IMR-90 (cell line): Measurements from ENCODE around the gene ANKFY1. TPM values are rescaled to one million over a fixed set of nuclear protein-coding genes. Genes with fewer than 3 reads are reported as not detected.

Experiments used
- ATAC-seq: fragments of 200-7000 bp; cut with Tn5 transposase; 2 replicates; pipeline ENCODE4 v1.9.1; 2020; ENCODE audit warnings: low read depth, mild to moderate bottlenecking, moderate library complexity
- BruUV-seq: library from RNA; stranded (reverse); fragments of 400-500 nt; replicated peaks from 2 replicates; lab custom pipeline; 2021; lab: Mats Ljungman, UMichigan
- CTCF ChIA-PET: fragments of 300-600 bp; formaldehyde crosslinking; extraction: SDS; loops from one replicate; lab custom pipeline; 2021; ENCODE audit warnings: antibody characterized with exemption; lab: Yijun Ruan, JAX
- POLR2A ChIA-PET: fragments of 300-600 bp; sonication (Branson Sonifier 250); formaldehyde crosslinking; loops from one replicate; lab custom pipeline; 2022; ENCODE audit warnings: antibody characterized with exemption; ENCODE audit not compliant: unreplicated experiment; lab: Charles Lee
- DNase-seq: peaks from one replicate; pipeline ENCODE4 v3.0.0; 2013
- H2AFZ ChIP-seq: replicated peaks from 2 replicates; pipeline ENCODE3; 2013; ENCODE audit warnings: low read length, mild to moderate bottlenecking; ENCODE audit not compliant: poor library complexity
- H2AK5ac ChIP-seq: 2 replicates; pipeline ENCODE4 v1.6.1; 2013; ENCODE audit warnings: low read depth, low read length, inconsistent platforms
- H2AK9ac ChIP-seq: replicated peaks from 2 replicates; pipeline ENCODE3; 2013; ENCODE audit warnings: mild to moderate bottlenecking, low read depth, low read length, moderate library complexity; ENCODE audit not compliant: poor library complexity
- H2BK120ac ChIP-seq: 2 replicates; pipeline ENCODE4 v1.6.1; 2013; ENCODE audit warnings: low read depth, low read length, inconsistent platforms
- H2BK15ac ChIP-seq: 3 replicates; pipeline ENCODE4 v1.6.1; 2013; ENCODE audit warnings: low read depth, low read length, inconsistent platforms
- H2BK20ac ChIP-seq: 2 replicates; pipeline ENCODE4 v1.6.1; 2013; ENCODE audit warnings: low read depth, mild to moderate bottlenecking, inconsistent platforms, low read length, moderate library complexity
- H2BK5ac ChIP-seq: 2 replicates; pipeline ENCODE4 v1.6.1; 2013; ENCODE audit warnings: mild to moderate bottlenecking, low read depth, low read length, inconsistent platforms; ENCODE audit not compliant: poor library complexity, severe bottlenecking
- H3K14ac ChIP-seq: replicated peaks from 2 replicates; pipeline ENCODE4 v1.6.1; 2013; ENCODE audit warnings: low read depth, low read length, inconsistent platforms
- H3K18ac ChIP-seq: 2 replicates; pipeline ENCODE4 v1.6.1; 2013; ENCODE audit warnings: low read depth, low read length, control low read depth
- H3K23ac ChIP-seq: 2 replicates; pipeline ENCODE4 v1.6.1; 2013; ENCODE audit warnings: low read depth, low read length, inconsistent platforms
- H3K27ac ChIP-seq: 2 replicates; pipeline ENCODE4 v1.5.1; 2013; ENCODE audit warnings: mild to moderate bottlenecking, control low read depth, low read length; ENCODE audit not compliant: insufficient read depth
- H3K27me3 ChIP-seq: 2 replicates; pipeline ENCODE4 v1.6.1; 2013; ENCODE audit warnings: low read length; ENCODE audit not compliant: control insufficient read depth, insufficient read depth
- H3K36me3 ChIP-seq: 2 replicates; pipeline ENCODE4 v1.6.1; 2013; ENCODE audit warnings: low read length, mixed read lengths; ENCODE audit not compliant: control insufficient read depth, insufficient read depth
- H3K4ac ChIP-seq: 2 replicates; pipeline ENCODE4 v1.6.1; 2013; ENCODE audit warnings: low read depth, low read length, inconsistent platforms
- H3K4me1 ChIP-seq: 2 replicates; pipeline ENCODE4 v1.6.1; 2013; ENCODE audit warnings: low read length, mixed read lengths; ENCODE audit not compliant: control insufficient read depth, insufficient read depth
- H3K4me2 ChIP-seq: 2 replicates; pipeline ENCODE4 v1.6.1; 2013; ENCODE audit warnings: low read depth, mild to moderate bottlenecking, control low read depth, low read length, moderate library complexity
- H3K4me3 ChIP-seq: 2 replicates; pipeline ENCODE4 v1.5.1; 2013; ENCODE audit warnings: low read depth, mild to moderate bottlenecking, control low read depth, low read length, moderate library complexity; ENCODE audit not compliant: insufficient read depth
- H3K56ac ChIP-seq: 2 replicates; pipeline ENCODE4 v1.6.1; 2013; ENCODE audit warnings: low read length, inconsistent platforms; ENCODE audit not compliant: insufficient read depth; ENCODE audit errors: extremely low read depth
- H3K79me1 ChIP-seq, 2 experiments: 2 replicates each; pipeline ENCODE4 v1.6.1; 2013; ENCODE audit warnings: low read length in 2 of 2, inconsistent platforms in 1 of 2, low read depth in 1 of 2
- H3K9ac ChIP-seq: 2 replicates; pipeline ENCODE4 v1.6.1; 2013; ENCODE audit warnings: low read depth, low read length, control low read depth
- H3K9me1 ChIP-seq: 2 replicates; pipeline ENCODE4 v1.6.1; 2013; ENCODE audit warnings: low read length, inconsistent platforms; ENCODE audit not compliant: insufficient read depth
- H3K9me3 ChIP-seq: 2 replicates; pipeline ENCODE4 v1.6.1; 2013; ENCODE audit warnings: low read length; ENCODE audit not compliant: control insufficient read depth, insufficient read depth
- H4K20me1 ChIP-seq: 2 replicates; pipeline ENCODE4 v1.6.1; 2013; ENCODE audit warnings: low read length, inconsistent platforms; ENCODE audit not compliant: insufficient read depth
- H4K5ac ChIP-seq: 2 replicates; pipeline ENCODE4 v1.6.1; 2013; ENCODE audit warnings: mild to moderate bottlenecking, low read depth, low read length, control low read depth
- H4K8ac ChIP-seq, 2 experiments: 2 replicates each; pipeline ENCODE4 v1.6.1; 2013; ENCODE audit warnings: low read depth in 2 of 2, low read length in 2 of 2, control low read depth in 1 of 2, inconsistent platforms in 1 of 2
- H4K91ac ChIP-seq: 2 replicates; pipeline ENCODE4 v1.6.1; 2013; ENCODE audit warnings: low read depth, low read length, inconsistent platforms; ENCODE audit not compliant: insufficient read depth
- BHLHE40 ChIP-seq: fragments of 150-350 bp; IDR thresholded peaks from 2 replicates; pipeline ENCODE4 v1.6.1; 2016; ENCODE audit warnings: mild to moderate bottlenecking, low read depth, low read length
- CEBPB ChIP-seq: IDR thresholded peaks from 2 replicates; pipeline ENCODE4 v1.6.1; 2012; ENCODE audit warnings: low read depth, low read length, improper control_type of control experiment
- CHD1 ChIP-seq: IDR thresholded peaks from 2 replicates; pipeline ENCODE4 v1.6.1; 2012; ENCODE audit warnings: low read depth, low read length, improper control_type of control experiment
- CTCF ChIP-seq: conservative IDR thresholded peaks from 2 replicates; pipeline ENCODE4 v1.5.1; 2012; ENCODE audit warnings: mild to moderate bottlenecking, low read depth, low read length, improper control_type of control experiment
- ELK1 ChIP-seq: fragments of 150-350 bp; IDR thresholded peaks from 2 replicates; pipeline ENCODE4 v1.6.1; 2016; ENCODE audit warnings: low read depth, mild to moderate bottlenecking, low read length, moderate library complexity, borderline replicate concordance
- FOS ChIP-seq: fragments of 150-350 bp; IDR thresholded peaks from 2 replicates; pipeline ENCODE4 v1.6.1; 2016; ENCODE audit warnings: low read depth, low read length
- MAFK ChIP-seq: IDR thresholded peaks from 2 replicates; pipeline ENCODE4 v1.6.1; 2012; ENCODE audit warnings: low read depth, low read length, improper control_type of control experiment
- MAZ ChIP-seq: IDR thresholded peaks from 2 replicates; pipeline ENCODE4 v1.6.1; 2012; ENCODE audit warnings: low read depth, mild to moderate bottlenecking, low read length, improper control_type of control experiment, moderate library complexity, borderline replicate concordance
- MXI1 ChIP-seq: IDR thresholded peaks from 2 replicates; pipeline ENCODE4 v1.6.1; 2012; ENCODE audit warnings: low read depth, mild to moderate bottlenecking, low read length, moderate library complexity, borderline replicate concordance
- NFE2L2 ChIP-seq: fragments of 150-350 bp; IDR thresholded peaks from 2 replicates; pipeline ENCODE4 v1.6.1; 2016; ENCODE audit warnings: low read depth, mild to moderate bottlenecking, low read length
- POLR2A ChIP-seq: IDR thresholded peaks from 2 replicates; pipeline ENCODE4 v1.6.1; 2012; ENCODE audit warnings: mild to moderate bottlenecking, low read depth, low read length
- RAD21 ChIP-seq: IDR thresholded peaks from 2 replicates; pipeline ENCODE4 v1.6.1; 2012; ENCODE audit warnings: low read length, improper control_type of control experiment
- RCOR1 ChIP-seq: IDR thresholded peaks from 2 replicates; pipeline ENCODE4 v1.6.1; 2012; ENCODE audit warnings: mild to moderate bottlenecking, low read length, improper control_type of control experiment; ENCODE audit not compliant: insufficient replicate concordance
- RFX5 ChIP-seq: IDR thresholded peaks from 2 replicates; pipeline ENCODE4 v1.8.0; 2012; ENCODE audit warnings: low read depth, mild to moderate bottlenecking, low read length, moderate library complexity
- SMC3 ChIP-seq: fragments of 150-350 bp; IDR thresholded peaks from 2 replicates; pipeline ENCODE4 v1.6.1; 2016; ENCODE audit warnings: low read depth, mild to moderate bottlenecking, antibody characterized with exemption, low read length, moderate library complexity
- WGBS, 2 experiments: methylation state at CpG; one replicate each; pipeline versions ENCODE4 v1.1.5 to v1.1.7; 2013; ENCODE audit warnings: missing lambda C conversion rate in 2 of 2; ENCODE audit not compliant: insufficient read length in 1 of 2; ENCODE audit errors: extremely low coverage in 2 of 2; 5-methylcytosine and 5-hydroxymethylcytosine counted together
- dilution Hi-C: fragments of 300-500 bp; cut with HindIII; formaldehyde crosslinking; loops from one replicate; pipeline ENCODE4 v1.14.3; 2018; ENCODE audit warnings: low sequenced_read_pairs; ENCODE audit not compliant: unreplicated experiment
- in situ Hi-C: fragments of 300-500 bp; cut with MboI; formaldehyde crosslinking; loops from 3 replicates; pipeline ENCODE4 v1.14.3; 2019; ENCODE audit warnings: low sequenced_read_pairs, inconsistent platforms, mixed read lengths
- intact Hi-C: fragments of 100-400 bp; cut with micrococcal nuclease; formaldehyde crosslinking; loops from 2 replicates; pipeline ENCODE4 v1.10.0; 2022
- polyA plus RNA-seq, 3 experiments: library from polyadenylated mRNA; depleted of rRNA; stranded (reverse); fragments of >200 nt; gene quantifications; 2 replicates each; pipeline ENCODE4 v1.2.3, GENCODE V29; 2012; ENCODE audit warnings: low replicate concordance in 1 of 3
- total RNA-seq: library from RNA; depleted of rRNA; stranded (reverse); fragments of >200 nt; gene quantifications from 2 replicates; pipeline ENCODE4 v1.2.3, GENCODE V29; 2012

ANKFY1 gene
- total and polyA plus RNA-seq, 2 of the 4 experiments (the other 2 are of a cell fraction), result 32.3 to 48.9 TPM

GRCh38 chr17:4152471-4152870, 111.3 kb downstream of the ANKFY1 start:
- Histone ChIP-seq H3K27ac (no peak overlapping the region), H4K5ac (peak overlapping the region; percentile 64; the same call in 1 of the 2 replicates), H3K14ac (peak overlapping the region; percentile 68; the same call in 1 of the 2 replicates), H3K4me3 (no peak overlapping the region), H3K56ac (no peak overlapping the region), H3K18ac (peak overlapping the region; percentile 78; the same call in 1 of the 2 replicates), H3K4ac (peak overlapping the region; percentile 73), H2AK5ac (peak overlapping the region; percentile 80; the same call in 1 of the 2 replicates), H3K79me1 (no peaks in the 10 kb centered on the region; a peak in 1 of 4 replicates), H4K20me1 (no peaks in the 10 kb centered on the region), H3K9me3 (no peaks in the 10 kb centered on the region), H3K27me3 (no peaks in the 10 kb centered on the region), H2BK20ac (peak overlapping the region; percentile 71; the same call in 1 of the 2 replicates), H2BK120ac (peak overlapping the region; percentile 61; the same call in 1 of the 2 replicates), H4K8ac (peak overlapping the region; percentile 66 to 83), H3K4me2 (peak overlapping the region; percentile 6; the same call in 1 of the 2 replicates), H4K91ac (peak overlapping the region; percentile 84), H2BK15ac (peak overlapping the region; percentile 75; the same call in 2 of the 3 replicates), H2AFZ (peak overlapping the region; percentile 60), H2AK9ac (peak overlapping the region; percentile 21), H3K9ac (no peak overlapping the region), H3K23ac (peak overlapping the region; percentile 54; the same call in 1 of the 2 replicates), H3K4me1 (peaks cover 7% of the 10 kb centered on the region), H3K9me1 (peaks cover 11% of the 10 kb centered on the region), H3K36me3 (peaks cover 22% of the 10 kb centered on the region), H2BK5ac (peak overlapping the region; percentile 59)
- no peak for TF ChIP-seq BHLHE40
- TF ChIP-seq CHD1, result no peak
- no peak for TF ChIP-seq RFX5
- TF ChIP-seq CTCF, result no peak
- no peak for TF ChIP-seq SMC3
- no peak for TF ChIP-seq RAD21
- no peak for TF ChIP-seq MXI1
- 0 out of 2 replicates have a peak, but pooled peaks have one; percentile 7 for TF ChIP-seq MAZ
- no peak for TF ChIP-seq CEBPB
- TF ChIP-seq FOS, result peak; percentile 42; the same call in 1 of the 2 replicates
- no peak for TF ChIP-seq ELK1
- TF ChIP-seq RCOR1, result no peak
- TF ChIP-seq POLR2A, result no peak
- no peak for TF ChIP-seq NFE2L2
- TF ChIP-seq MAFK, result no peak
- CTCF ChIA-PET, result no interaction called here
- no TSS peak for BruUV-seq
- ATAC-seq (peak; percentile 72), DNase-seq (peak; percentile 77)
- intact Hi-C loops (no loop called here), dilution Hi-C loops (no loop called here), in situ Hi-C loops (no loop called here)
- POLR2A ChIA-PET, result no interaction called here
- WGBS, 2 experiments, result no CpG with 5 or more reads among the region's 3 CpGs
